Mammary microvascular endothelial cell (primary cell): ENCODE data around the gene AKAP4. TPM values are rescaled to one million over a fixed set of nuclear protein-coding genes. Genes with fewer than 3 reads are reported as not detected.

Source experiments
- total RNA-seq: library from RNA; depleted of rRNA; stranded (reverse); fragments of >200 nt; gene quantifications from 2 replicates; pipeline ENCODE4 v1.2.3, GENCODE V29; 2015

AKAP4 gene, protein sequence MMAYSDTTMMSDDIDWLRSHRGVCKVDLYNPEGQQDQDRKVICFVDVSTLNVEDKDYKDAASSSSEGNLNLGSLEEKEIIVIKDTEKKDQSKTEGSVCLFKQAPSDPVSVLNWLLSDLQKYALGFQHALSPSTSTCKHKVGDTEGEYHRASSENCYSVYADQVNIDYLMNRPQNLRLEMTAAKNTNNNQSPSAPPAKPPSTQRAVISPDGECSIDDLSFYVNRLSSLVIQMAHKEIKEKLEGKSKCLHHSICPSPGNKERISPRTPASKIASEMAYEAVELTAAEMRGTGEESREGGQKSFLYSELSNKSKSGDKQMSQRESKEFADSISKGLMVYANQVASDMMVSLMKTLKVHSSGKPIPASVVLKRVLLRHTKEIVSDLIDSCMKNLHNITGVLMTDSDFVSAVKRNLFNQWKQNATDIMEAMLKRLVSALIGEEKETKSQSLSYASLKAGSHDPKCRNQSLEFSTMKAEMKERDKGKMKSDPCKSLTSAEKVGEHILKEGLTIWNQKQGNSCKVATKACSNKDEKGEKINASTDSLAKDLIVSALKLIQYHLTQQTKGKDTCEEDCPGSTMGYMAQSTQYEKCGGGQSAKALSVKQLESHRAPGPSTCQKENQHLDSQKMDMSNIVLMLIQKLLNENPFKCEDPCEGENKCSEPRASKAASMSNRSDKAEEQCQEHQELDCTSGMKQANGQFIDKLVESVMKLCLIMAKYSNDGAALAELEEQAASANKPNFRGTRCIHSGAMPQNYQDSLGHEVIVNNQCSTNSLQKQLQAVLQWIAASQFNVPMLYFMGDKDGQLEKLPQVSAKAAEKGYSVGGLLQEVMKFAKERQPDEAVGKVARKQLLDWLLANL
- not detected in 2 replicates for total RNA-seq

DNA sequence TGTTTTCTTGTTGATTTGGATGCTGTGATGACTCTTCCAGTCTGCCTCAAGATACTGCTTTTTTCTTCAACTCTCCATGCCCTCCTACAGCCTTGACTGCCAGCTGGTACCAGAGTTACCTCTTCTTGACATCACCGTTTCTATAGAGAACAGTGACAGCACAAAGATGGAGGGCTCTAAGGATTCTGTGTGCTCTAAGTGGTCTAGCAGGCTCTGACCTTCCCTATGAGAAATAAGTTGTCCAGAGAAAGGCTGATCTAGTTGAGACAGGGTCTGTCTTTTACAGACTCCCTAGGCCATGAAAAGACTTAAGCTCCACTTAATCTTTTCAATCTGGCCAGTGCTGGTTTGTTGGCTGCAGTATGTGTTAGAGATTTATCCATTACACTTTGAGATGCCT lies at the start of gene AKAP4:
Gene AKAP4 (minus strand): TSS at position 101 of the 400 bp plus-strand sequence. CDS start 118 bp downstream, outside the sequence.

DNA sequence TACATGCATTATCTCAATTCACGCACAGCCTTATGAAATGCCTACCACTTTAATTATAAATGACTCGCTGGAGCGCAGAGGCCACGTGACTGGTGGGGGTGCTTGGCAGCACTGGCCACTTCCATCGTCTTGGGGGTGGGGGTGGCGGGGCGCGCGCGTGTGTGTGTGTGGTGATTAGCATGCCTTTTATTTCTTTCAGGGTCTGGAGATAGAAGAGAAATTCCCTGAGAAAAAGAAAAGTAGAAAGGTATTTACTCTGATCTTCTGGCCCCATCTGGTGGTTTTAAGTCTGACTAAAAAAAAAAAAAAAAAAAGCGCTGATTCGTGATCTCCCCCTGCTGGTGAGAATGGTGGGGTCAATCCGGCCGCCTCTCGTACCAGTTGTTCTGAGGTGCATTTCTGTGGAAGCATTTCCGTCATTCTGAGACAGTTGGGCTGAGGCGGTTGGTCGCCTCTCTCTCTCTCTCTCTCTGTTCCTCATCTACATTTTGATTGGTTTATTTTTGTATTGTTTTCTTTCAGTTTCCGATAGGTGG lies 3.6 kb upstream of the AKAP4 start, which contains the start of gene CCNB3:
Gene CCNB3 (plus strand): TSS at position 402 of the 536 bp plus-strand sequence. CDS start 80,399 bp downstream, outside the sequence.

Other genes with a start within 250 kb of the AKAP4 start
- 0.10 and 0.20 TPM in 2 replicates for gene CCNB3, start 3.8 kb upstream of the AKAP4 start, total RNA-seq